OCI-LY1 (cell line): ENCODE data around the gene ERBB3.
A peak's percentile ranks its signal among the peaks of the same experiment; 100 is the strongest.

ENCODE experiments used
- H2AFZ ChIP-seq: fragments of 200-600 bp; sonication (generic), shearing (Covaris generic); 2 replicates; pipeline ENCODE4 v1.6.0; 2014; ENCODE audit warnings: antibody characterized with exemption, mild to moderate bottlenecking, low read length
- H3F3A ChIP-seq: fragments of 200-600 bp; sonication (generic), shearing (Covaris generic); 2 replicates; pipeline ENCODE4 v1.6.0; 2014; ENCODE audit warnings: mild to moderate bottlenecking, antibody characterized with exemption, low read length, moderate library complexity; ENCODE audit not compliant: insufficient read depth
- H3K27ac ChIP-seq: fragments of 200-600 bp; sonication (generic); 2 replicates; pipeline ENCODE4 v1.5.1; 2014; ENCODE audit warnings: low read length, mixed run types, mild to moderate bottlenecking, low read depth; ENCODE audit not compliant: poor library complexity, severe bottlenecking
- H3K27me3 ChIP-seq: fragments of 200-600 bp; sonication (generic); 2 replicates; pipeline ENCODE4 v1.6.0; 2014; ENCODE audit warnings: antibody characterized with exemption, mild to moderate bottlenecking, low read length, moderate library complexity; ENCODE audit not compliant: insufficient read depth
- H3K36me3 ChIP-seq: fragments of 200-600 bp; sonication (generic); 2 replicates; pipeline ENCODE4 v1.6.1; 2014; ENCODE audit warnings: mild to moderate bottlenecking, antibody characterized with exemption, low read length, moderate library complexity, mixed read lengths; ENCODE audit not compliant: insufficient read depth
- H3K4me1 ChIP-seq: fragments of 200-600 bp; sonication (generic); 2 replicates; pipeline ENCODE4 v1.5.1; 2014; ENCODE audit warnings: mild to moderate bottlenecking, low read length, moderate library complexity; ENCODE audit not compliant: insufficient read depth, severe bottlenecking
- H3K4me2 ChIP-seq: fragments of 200-600 bp; sonication (generic), shearing (Covaris generic); 2 replicates; pipeline ENCODE4 v1.6.1; 2014; ENCODE audit warnings: low read length
- H3K4me3 ChIP-seq: fragments of 200-600 bp; sonication (generic); 2 replicates; pipeline ENCODE4 v1.5.1; 2014; ENCODE audit warnings: low read length, low read depth, mild to moderate bottlenecking, mixed read lengths; ENCODE audit not compliant: poor library complexity, severe bottlenecking
- H3K79me2 ChIP-seq: fragments of 200-600 bp; shearing (Covaris generic); 2 replicates; pipeline ENCODE4 v1.6.1; 2016; ENCODE audit warnings: mixed run types, low read length, mixed read lengths; ENCODE audit not compliant: insufficient read depth
- H3K9ac ChIP-seq: fragments of 200-600 bp; sonication (generic), shearing (Covaris generic); 2 replicates; pipeline ENCODE4 v1.6.1; 2014; ENCODE audit warnings: mild to moderate bottlenecking, low read length, mixed read lengths
- H3K9me2 ChIP-seq: fragments of 200-600 bp; sonication (generic), shearing (Covaris generic); 2 replicates; pipeline ENCODE4 v1.6.1; 2014; ENCODE audit warnings: low read depth, mild to moderate bottlenecking, low read length, mixed read lengths
- H3K9me3 ChIP-seq: fragments of 200-600 bp; shearing (Covaris generic); 2 replicates; pipeline ENCODE4 v1.6.1; 2014; ENCODE audit warnings: low read length, mixed read lengths
- H4K20me1 ChIP-seq: fragments of 200-600 bp; sonication (generic), shearing (Covaris generic); 2 replicates; pipeline ENCODE4 v1.6.0; 2016; ENCODE audit warnings: mild to moderate bottlenecking, low read length; ENCODE audit not compliant: insufficient read depth
- CTCF ChIP-seq: fragments of 200-600 bp; sonication (generic), shearing (Covaris generic); IDR thresholded peaks from 2 replicates; pipeline ENCODE4 v1.5.1; 2017; ENCODE audit warnings: mild to moderate bottlenecking, antibody characterized with exemption, low read length, moderate library complexity, mixed read lengths
- EZH2 ChIP-seq: fragments of 200-600 bp; sonication (generic), shearing (Covaris generic); IDR thresholded peaks from 2 replicates; pipeline ENCODE4 v1.8.0; 2017; ENCODE audit warnings: borderline replicate concordance, mixed run types, mild to moderate bottlenecking, antibody characterized with exemption, low read length, moderate library complexity, mixed read lengths

ERBB3 gene

GRCh38 chr12:56080556-56081138 is 682 bp downstream of the ERBB3 start:
- peak overlapping the region; percentile 57; the same call in 1 of the 2 replicates for H3K9ac ChIP-seq
- H3K79me2 ChIP-seq: no peaks in the 10 kb centered on the region
- peak overlapping the region; percentile 67 for H3K4me3 ChIP-seq
- H3K9me2 ChIP-seq: no peaks in the 10 kb centered on the region
- H3K9me3 ChIP-seq: no peaks in the 10 kb centered on the region
- no peaks in the 10 kb centered on the region for H3K36me3 ChIP-seq
- peak overlapping the region; percentile 89 for H3K4me2 ChIP-seq
- no peak overlapping the region for H3K27ac ChIP-seq
- no peaks in the 10 kb centered on the region for H3F3A ChIP-seq
- H3K4me1 ChIP-seq: peaks cover 19% of the 10 kb centered on the region
- no peaks in the 10 kb centered on the region for H4K20me1 ChIP-seq
- no peak for TF ChIP-seq EZH2
- peak; percentile 37 for TF ChIP-seq CTCF
- H2AFZ ChIP-seq: no peak overlapping the region
- H3K27me3 ChIP-seq: peaks cover 12% of the 10 kb centered on the region

DNA sequence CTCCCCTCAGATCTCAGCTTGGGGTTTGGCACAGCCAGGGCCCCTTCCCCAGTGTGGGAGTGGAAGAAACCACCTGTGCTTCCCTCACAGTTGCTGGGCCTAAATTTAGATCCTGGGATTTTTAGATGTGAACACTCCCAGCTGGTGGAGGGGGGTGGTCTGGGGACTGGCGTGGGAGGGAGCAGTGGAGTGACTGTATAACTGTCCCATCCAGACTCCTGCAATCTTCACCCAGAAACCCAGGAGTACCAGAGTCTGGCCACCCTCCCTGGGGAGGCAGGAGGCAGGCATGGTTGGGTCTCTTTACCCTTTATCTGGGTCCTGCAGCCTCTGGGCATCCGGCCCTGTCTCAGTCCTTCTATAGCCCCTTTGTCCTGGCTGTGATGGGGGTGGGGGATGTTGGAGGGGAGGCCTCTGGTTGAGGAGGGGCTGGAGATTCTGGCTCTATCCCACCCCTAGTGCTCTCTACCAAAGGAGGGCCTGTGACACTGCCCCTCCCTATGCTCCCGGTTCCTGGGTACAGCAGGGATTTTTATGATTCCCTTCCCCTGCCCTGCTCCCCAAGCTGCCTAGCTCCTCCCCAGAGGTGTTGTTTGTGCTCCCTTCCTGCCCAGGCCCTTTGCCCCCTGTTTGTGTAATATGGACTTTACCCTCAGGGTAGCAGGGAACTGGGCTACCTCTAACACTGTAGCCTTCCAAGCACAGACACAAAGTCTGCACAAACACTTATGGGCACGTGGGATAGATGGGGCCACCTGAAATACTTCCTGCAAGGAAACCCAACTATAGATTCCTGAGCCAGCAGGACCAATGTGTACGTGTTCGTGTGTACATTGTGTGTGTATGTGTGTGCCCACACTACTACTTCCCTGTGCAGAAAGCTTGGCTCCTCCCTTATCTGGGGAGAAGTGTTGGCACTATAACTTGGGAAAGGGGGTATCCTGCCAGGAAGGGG is 1.7 kb downstream of the ERBB3 start:
- TF ChIP-seq CTCF: no peak
- TF ChIP-seq EZH2: no peak
- H3K9me2 ChIP-seq: no peaks in the 10 kb centered on the region
- H3K4me1 ChIP-seq: peaks cover 19% of the 10 kb centered on the region
- no peak overlapping the region for H3K27ac ChIP-seq
- H4K20me1 ChIP-seq: no peaks in the 10 kb centered on the region
- H3K9me3 ChIP-seq: no peaks in the 10 kb centered on the region
- no peaks in the 10 kb centered on the region for H3F3A ChIP-seq
- no peak overlapping the region for H3K4me3 ChIP-seq
- H3K9ac ChIP-seq: no peak overlapping the region
- no peak overlapping the region for H2AFZ ChIP-seq
- H3K27me3 ChIP-seq: peaks cover 12% of the 10 kb centered on the region
- H3K79me2 ChIP-seq: no peaks in the 10 kb centered on the region
- H3K4me2 ChIP-seq: no peak overlapping the region
- no peaks in the 10 kb centered on the region for H3K36me3 ChIP-seq

DNA sequence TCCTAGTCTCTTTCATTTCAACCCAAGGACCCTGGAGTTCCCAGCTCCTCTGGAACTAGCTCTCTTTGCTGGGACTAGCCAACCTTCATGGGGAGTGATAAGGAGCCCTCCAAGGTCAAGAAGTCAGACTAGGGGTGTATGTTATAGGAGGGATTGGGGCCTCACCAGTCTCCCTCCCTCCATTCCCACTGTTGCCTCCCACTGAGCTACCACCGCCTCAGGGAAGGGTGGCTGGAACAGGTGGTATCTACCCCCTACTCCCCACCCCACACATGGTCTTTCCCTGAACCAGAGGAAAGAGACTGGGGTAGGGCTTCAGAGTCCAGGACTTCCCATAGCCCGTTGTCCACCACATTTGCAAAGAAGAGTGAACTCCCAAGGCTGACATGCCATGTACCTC is 2.4 kb downstream of the ERBB3 start:
- Histone ChIP-seq H3K36me3 (no peaks in the 10 kb centered on the region), H3K9me3 (no peaks in the 10 kb centered on the region), H2AFZ (no peak overlapping the region), H3K4me3 (no peak overlapping the region), H4K20me1 (no peaks in the 10 kb centered on the region), H3K4me2 (no peak overlapping the region), H3K9ac (no peak overlapping the region), H3K79me2 (no peaks in the 10 kb centered on the region), H3K4me1 (peaks cover 19% of the 10 kb centered on the region), H3K27me3 (peaks cover 12% of the 10 kb centered on the region), H3K27ac (no peak overlapping the region), H3K9me2 (no peaks in the 10 kb centered on the region), H3F3A (no peaks in the 10 kb centered on the region)
- TF ChIP-seq EZH2: no peak
- TF ChIP-seq CTCF: no peak
